HG03025 (cell line): Measurements from ENCODE around the gene CIAO1.
"Not testable (repeated sequence)": the region's sequence is repeated elsewhere in the genome, so short reads cannot be mapped to it uniquely, and the experiment has no call there.

Experiments used
- ATAC-seq: cut with Tn5 transposase; IDR thresholded peaks from one replicate; pipeline ENCODE4 v1.9.1; 2021; ENCODE audit warnings: mild to moderate bottlenecking, moderate library complexity; ENCODE audit not compliant: unreplicated experiment, low FRiP score

The CIAO1 gene

DNA sequence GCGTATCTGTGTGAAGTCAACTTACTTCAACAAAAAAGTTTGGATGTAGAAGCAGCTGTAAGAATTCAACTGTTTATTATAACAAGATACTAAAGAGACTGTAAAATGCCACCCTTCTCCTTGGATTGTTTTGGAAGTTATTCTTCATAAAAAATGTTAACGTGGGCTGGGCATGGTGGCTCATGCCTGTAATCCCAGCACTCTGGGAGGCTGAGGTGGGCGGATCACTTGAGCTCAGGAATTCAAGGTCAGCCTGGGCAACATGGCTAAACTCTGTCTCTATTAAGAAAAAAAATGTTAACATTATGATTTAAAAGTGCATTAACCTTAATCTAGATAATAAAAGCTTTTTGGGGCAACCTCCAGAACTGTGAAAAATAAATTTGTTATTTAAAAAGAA is 7.7 kb downstream of the CIAO1 start:
- ATAC-seq: no peak

DNA sequence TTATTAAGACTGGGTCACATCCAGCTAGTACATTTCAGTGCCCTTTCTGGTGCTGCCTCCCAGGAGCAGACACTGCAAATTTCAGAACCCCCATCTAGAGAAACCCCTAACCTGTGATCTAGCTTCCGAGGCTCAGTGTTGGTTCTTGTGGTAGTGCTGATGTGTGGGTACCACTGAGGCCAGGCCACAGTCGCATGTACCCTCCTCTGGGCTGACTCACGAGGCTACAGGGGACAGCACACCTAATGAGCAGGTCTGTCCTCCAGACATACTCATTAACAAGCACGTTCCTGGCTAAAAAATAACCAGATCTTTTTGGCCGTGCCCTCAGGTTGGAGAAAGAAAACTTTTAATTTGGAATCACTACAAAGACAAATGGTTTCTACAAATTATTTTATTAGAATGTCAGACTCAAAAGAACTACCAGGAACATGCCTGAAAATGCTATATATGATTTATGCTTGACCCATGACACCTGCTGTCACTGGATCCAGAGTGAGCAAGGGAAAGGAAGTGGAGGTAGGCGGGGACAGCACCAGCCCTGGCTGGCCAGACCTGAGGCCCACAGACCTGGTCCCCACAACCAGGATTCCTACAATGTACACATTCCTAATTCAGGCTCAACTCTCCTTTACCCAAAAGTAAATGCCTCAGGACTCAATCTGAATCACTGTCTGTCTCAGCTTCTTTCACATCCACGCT is 8.5 kb downstream of the CIAO1 start:
- ATAC-seq: no peak

DNA sequence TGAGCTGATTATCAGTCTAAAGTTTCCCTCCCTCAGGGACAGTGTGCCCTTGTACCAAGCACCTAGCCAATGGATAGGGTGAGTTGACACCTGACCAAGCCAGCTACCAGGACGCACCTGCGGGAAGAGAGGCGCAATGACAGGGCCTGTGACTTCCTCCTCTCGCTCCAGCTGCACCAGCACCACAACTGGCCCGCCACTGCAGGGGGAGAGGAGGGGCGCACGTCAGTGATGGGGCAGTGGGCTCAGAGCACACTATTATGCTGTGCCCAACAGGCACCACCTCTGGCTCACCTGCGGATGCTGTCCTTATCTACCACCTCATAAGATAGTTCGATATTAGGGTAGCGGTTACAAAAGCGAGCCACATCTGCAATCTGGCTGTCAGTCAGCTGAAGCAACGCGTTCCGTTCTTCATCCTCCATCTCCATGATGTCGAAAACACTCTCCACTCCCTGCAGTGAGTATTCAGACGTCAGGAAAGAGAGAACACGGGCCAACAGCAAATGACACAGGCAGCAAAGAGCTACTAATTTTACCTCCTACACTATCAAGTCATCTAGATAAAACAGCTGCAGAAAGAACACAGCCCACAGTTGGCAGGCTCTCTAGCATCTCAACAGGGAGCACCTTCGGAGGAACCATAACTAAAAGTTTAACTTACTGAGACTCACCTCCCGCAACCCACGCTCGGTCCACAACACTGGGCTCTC is 10.9 kb downstream of the CIAO1 start:
- ATAC-seq: no peak

DNA sequence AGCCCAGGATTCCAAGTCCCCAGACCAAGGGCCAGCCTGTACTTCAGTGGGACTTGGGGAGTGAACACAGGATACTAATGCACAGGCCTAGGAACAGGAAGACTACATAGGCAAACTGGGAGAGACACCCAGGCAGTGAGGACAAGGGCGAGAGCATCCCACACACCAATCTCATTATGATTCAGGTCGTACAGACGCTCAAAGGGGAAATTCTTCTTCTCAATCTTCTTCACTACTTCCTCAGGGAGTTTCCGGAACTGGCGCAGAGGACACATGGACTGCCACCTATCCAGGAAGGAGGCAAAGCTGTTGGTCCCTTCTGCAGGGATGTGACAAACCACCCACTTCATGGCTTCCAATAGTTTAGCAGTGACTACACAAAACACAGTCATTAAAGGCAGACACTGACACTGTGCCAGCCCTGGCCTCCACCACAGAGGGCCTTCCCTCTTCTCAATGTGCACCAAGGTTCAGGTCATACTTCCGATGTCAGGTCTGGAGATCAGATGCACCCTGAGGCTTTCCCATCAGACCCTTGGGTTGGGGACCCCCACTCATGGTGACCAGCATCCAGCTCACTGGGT is 21.3 kb downstream of the CIAO1 start:
- ATAC-seq: no peak

DNA sequence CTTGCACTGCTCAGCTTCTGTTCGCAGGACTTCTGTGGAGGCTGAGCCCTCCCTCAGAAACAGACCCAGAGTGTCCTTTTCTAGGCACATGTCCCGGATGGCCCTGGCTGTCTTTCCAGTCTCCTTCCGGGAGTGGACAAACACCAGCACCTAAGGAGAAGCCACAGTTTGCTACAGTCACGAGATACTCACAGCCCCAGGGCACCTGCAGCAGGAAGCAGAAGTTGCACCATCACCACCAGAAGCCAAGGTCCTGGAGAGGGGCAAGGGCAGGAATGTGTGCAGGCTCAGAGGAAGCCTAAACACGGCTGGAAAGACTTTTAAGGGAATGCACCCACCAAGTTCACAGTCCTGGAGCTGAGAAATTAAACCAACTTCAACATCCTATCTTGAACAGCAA is 25.7 kb downstream of the CIAO1 start:
- ATAC-seq: no peak

DNA sequence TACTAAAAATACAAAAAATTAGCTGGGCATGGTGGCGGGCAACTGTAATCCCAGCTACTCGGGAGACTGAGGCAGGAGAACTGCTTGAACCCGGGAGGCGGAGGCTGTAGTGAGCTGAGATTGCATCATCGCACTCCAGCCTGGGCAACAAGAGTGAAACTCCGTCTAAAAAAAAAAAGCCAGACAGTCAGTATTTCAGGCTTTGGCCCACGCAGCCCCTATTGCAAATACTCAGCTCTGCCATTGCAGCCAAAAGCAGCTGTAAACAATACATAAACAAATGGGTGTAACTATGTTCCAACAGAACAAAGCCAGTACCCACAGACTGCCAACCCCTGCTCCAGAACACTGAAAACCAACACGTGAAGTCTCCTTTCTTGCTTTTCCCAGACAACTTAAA is 28.2 kb downstream of the CIAO1 start:
- not testable (repeated sequence) for ATAC-seq

DNA sequence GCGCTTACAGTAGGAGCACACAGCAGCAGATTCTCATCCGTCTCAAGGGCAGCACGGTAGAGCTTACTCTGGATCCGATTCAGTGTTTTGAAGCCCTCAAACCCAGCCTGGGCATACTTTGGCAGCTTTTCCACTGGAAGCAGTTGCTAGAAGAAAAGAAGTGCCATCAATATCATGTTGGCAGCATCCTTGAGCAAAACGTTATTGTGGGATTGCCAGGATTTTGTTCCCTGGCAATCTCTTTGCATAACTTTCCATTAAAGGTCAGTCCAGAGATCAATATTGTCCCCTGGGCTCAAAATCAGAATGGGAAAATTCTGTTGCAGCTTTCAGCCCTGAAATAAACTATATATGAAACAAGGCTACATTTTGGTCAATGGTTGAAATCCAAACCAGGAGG is 30.9 kb downstream of the CIAO1 start:
- no peak for ATAC-seq

DNA sequence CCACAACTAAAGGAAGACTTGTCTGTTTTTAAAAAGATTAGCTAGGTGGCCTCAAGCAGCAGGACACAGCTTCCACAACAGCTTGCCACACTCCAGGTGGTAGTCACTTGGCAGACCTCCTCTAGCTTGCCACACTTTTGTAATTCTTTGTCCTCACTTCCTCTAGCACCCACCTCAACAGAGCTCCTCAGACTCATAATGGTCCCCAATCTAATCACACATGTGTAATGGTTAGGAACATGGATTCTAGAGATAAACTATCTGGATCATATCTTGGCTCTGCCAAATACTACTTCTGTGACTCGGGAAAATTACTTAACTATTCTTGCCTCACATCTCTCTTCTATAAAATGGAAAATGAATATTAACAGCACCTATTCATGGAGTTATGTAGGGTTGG is 35.8 kb downstream of the CIAO1 start:
- no peak for ATAC-seq

DNA sequence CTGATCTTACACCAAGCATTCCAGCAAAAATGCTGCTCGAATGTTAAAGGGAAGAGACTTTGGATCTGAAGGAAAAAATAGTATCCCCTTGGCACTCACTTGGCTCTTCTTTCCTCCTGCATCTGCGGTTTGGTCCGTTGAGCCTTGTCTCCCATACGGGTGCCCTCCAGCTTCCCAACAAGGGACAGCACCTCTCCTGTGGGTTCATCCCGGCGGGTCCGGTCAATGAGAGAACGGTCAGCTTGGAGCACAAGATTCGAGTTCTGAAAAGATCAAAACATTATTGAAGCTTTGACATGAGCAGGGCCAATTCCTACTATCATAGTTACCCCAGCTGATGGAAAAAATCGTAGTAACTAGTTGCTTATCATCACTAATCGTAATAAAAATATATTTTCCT is 38.6 kb downstream of the CIAO1 start:
- no peak for ATAC-seq

DNA sequence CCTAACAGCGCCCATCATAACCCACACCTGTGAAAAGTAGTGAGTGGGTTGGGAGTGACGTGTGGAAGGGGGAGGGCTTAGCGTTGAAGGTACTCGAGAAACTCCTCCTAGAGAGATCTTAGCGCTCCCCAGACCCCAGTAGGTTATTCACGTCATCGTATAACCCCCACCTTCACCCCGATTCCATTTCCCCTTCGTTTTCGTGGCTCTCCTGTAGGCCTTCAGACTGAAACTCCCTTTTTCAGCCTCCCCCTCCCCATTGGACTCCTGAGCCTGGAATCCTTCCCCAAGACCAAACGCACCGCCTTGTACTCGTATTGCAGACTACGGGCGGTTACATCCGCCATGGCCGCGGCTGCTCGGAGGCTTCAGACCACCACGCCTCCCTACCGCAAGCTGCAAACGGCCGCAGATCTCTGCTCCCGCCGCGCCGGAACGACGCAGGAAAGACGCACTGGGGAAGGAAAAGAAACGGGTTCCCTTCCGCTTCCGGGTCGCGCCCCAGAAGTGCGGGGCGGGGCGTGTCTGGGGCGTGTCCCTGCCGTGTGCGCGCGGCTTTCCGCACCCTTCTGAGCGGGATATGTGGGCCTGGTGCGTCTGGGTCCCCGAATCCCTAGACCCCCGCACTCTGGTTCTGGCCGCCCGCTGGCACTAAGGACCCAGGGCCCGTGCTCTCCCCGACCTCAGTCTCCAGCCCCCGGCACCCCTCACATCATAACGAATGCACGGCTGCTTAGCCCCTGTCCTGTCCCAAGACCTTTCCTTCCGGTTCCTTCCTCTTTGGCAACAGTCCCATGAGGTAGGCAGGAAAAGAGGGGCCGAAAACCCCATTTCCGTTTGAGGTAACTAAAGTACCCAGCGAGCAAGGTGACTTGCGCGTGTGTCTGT is 39.3 kb downstream of the CIAO1 start, which contains the start of gene SNRNP200:
Gene SNRNP200, minus strand, starts transcription at position 456 of the 888 bp plus-strand sequence. Its CDS starts 109 bp downstream, at position 347.
- ATAC-seq: peak; percentile 92

DNA sequence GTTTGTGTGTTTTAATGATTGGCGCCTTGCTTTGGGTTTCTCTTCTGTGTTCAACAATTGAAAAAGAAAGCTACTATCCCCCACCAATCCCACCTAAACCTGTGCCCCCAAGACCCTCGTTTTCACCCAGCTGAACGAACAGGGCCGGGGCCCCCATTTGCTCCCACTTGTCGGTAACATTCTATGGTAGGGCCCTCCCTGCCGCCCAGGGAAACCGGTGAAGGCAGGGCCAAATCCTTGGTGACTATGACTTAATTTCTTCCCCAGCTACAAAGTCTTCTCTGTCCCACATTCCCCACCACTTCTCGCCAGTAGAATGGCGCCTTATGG is 39.9 kb downstream of the CIAO1 start:
- no peak for ATAC-seq

DNA sequence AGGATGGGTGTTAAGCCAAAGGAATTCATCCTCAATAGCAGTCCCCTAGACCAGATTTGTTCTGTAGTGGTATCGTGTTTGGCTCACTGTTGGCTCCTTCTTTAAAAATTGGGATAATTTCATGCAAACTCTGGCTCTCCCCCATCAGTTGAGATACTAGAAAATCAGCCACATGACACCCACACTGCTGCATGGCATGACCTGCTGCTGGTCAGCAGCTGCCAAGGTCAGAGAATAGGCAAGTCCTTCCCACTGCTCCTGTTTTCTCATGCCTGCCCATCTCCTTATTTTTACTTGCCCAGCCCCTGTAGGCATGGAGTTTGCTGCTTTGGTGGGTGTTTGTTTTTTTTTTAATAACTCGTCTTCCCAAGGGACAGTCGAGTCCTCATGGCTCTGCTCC is 40.3 kb downstream of the CIAO1 start:
- no peak for ATAC-seq

DNA sequence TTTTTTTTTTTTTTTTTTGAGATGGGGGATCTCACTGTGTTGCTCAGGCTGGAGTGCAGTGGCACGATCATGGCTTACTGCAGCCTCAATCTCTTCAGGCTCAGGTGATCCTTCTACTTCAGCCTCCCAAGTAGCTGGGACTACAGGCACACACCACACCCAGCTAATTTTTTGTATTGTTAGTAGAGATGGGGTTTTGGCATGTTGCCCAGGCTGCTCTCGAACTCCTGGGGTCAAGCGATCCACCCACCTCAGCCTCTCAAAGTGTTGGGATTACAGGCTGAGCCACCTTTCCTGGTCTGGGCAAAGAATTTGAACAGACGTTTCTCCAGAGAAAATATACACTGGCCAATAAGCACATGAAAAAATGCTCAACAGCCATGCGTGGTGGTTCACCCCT is 42.2 kb downstream of the CIAO1 start:
- no peak for ATAC-seq

DNA sequence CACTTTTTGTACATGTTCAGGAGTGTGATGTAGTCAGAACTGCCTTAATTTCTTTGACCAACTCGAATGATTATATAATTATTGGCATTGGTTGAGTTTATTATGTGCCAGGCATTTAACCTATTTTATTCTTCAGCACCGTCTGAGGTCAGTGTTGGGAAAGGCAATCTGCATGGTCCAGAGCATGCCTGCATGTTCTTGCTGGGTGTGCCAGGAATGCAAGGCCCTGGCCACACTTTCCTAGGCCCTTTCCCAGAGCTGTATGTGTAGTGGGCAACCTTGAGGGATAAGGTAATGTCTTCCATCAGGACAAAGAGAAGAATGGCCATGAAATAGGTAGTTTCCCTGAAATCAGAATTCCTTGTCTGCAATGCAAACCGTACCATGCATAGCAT is 49.0 kb downstream of the CIAO1 start:
- ATAC-seq: no peak

DNA sequence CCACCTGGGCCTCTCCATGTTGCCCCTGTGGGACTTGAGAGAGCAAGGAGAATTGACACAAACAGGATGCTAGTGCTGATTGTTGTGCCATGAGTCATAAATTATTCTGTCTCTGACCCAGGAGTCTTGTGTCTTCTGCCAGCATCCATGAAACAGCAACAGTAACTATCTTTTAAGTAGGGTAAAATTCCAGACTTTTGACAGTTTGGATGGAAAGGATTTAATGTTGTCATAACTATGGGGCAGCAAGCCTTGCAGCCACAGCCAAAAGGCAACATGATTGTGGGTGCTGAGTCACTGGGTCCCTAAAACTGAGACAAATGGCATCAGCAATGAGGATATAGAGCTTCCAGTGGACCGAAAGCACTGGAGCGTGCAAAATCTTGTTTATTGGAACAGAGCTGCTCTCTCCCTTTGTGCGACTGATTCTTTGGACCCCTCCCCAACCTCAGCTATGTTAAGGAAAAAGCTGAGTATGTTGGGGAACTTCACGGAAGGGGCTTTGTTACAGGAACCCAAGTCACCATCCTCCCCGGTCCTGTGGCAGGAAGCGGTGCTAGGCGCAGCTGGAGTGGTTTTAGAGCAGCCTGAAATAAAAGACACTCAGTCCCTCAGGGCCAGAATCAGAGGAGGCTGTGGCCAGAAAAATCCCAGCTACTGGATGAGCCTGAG is 49.5 kb downstream of the CIAO1 start:
- no peak for ATAC-seq

DNA sequence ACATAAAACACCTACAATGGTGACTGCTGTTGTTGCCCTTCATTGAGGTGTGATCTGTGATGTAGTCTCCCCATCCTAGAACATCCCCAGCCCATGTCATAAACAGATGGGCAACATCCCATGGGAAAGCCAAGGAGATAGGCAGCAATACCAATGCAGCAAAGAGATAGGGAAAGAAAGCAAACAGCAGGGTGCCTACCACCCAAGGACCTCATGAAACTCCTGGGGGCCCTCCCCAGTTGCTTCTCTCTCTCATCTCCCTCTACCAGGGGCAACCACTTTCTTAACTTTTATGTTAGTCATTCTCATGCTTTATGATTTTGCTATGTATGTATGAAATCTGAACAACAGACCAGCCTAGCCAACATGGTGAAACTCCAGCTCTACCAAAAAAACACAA is 51.0 kb downstream of the CIAO1 start:
- ATAC-seq: no peak

DNA sequence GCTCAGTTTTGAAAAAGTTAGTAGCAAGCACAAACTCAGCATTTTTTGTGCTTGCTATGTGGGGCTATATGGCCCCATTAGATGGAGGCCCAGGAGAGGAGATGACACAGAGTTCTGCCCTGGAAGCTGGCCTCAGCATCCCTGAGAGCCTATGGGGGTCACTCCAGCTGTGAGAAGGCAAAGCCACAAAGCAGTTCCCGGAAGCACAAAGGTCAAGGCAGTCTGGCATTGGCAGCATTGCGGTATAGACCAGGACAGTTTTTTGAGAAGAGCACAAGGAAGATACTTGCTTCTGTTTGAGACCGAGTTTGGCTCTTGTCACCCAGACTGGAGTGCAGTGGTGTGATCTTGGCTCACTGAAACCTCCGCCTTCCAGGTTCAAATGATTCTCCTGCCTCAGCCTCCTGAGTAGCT is 51.6 kb downstream of the CIAO1 start:
- no peak for ATAC-seq

DNA sequence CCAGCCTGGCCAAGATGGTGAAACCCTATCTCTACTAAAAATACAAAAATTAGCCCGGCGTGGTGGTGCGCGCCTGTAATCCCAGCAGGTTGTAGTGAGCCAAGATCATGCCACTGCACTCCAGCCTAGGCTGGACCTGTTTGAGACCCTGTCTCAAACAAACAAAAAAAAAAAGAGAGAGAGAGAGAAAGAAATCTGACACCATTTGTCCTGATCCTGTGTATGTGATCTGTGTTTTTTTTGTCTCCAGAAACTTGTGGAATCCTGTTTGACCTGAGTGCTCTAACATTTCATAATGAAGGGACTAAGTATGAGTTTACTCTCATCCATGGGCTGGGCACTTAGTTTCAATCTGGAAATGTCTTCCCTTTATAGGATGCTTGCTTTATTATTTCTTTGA is 52.7 kb downstream of the CIAO1 start:
- no peak for ATAC-seq

DNA sequence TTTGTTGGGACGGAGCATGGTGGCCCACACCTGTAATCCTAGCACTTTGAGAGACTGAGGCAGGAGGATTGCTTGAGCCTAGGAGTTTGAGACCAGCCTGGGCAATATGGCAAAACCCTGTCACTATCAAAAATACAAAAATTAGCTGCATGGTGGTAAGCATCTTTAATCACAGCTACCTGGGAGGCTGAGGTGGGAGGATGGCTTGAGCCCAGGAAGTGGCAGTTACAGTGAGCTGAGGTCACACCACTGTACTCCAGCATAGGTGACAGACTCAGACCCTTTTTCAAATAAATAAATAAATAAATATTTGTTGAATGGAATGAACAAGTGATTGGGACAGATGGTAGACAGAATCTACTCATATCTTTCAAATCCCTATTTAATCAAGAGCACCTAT is 53.4 kb downstream of the CIAO1 start:
- ATAC-seq: no peak

DNA sequence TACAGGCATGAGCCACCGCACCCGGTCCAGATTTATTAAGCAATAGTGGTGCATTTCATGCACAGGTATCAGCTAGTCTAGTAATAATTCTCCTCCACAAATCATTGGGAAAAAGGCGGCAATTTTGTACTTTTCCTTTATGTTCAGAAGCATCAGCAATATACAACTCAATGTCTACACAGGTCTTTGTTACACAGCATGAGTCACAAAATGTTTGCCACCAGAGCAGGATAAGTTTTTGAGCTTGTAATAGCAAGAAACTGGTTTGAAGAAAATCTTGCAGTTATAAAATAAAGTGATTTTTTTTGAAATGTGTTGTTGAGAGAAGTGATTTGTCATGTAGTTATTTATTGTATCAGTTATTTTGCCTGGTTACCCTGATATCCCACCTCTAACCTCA is 54.3 kb downstream of the CIAO1 start:
- ATAC-seq: no peak
